ENCODE data around the gene TEC. TPM values are rescaled to one million over a fixed set of nuclear protein-coding genes. Genes with fewer than 3 reads are reported as not detected.
"Not testable (repeated sequence)": the region's sequence is repeated elsewhere in the genome, so short reads cannot be mapped to it uniquely, and the experiment has no call there.

TEC gene
- 1 to 10 TPM; 2.7 to 3.4 TPM for total RNA-seq

DNA sequence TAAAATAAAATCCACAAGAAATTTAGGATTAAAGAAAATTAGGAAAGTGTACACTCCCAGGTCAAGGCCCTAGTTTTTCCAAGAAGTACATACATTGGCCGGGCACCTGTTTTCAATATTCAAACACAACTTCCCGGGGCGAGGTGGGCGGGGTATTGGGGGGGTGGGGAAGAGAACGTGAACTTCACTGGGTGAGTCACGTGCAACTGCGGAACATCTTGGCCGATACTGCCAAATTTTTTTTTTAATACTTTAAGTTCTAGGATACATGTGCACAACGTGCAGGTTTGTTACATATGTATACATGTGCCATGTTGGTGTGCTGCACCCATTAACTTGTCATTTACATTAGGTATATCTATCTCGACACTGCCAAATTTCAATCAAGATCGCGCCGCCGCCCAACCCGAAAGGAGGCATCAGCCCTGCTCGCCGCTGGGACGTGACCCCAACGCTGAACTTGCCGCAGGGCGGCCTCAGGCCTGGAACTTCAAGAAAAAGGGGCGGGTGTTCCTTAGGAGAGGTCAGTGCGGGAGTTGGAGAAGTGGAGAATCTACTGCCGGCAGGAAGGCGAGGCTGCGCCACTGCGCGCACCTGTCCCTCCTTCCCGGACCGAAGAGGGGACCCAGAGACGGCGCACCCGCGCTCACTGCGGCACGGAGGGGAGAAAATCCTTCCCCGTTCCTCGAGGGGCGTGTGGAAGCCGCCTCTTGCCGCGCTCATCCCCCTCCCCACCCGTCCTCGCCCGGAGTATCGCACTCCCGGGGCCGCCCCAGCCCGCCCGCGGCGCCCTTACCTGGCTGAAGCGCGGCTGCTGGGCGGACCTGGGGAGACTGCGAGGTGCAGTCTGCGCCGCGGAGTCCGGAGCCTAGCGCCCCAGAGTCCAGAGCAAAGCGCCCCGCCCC is at the start of gene TEC:
Gene TEC, minus strand, starts transcription at position 883 of the 905 bp plus-strand sequence. CDS start 41,224 bp downstream, outside the sequence.
- no peaks in the 10 kb centered on the region for H3K27me3 Mint-ChIP-seq (ENCODE audit: low read depth)
- peaks cover 5% of the 10 kb centered on the region for H3K36me3 Mint-ChIP-seq (ENCODE audit: low read depth)
- CTCF ChIA-PET, result no interaction called here
- peak within 1 kb of the TSS; percentile 95 for H3K4me3 Mint-ChIP-seq
- H3K4me1 Mint-ChIP-seq (ENCODE audit: low read depth), result peaks cover 25% of the 10 kb centered on the region
- peak; percentile 47 for DNase-seq
- POLR2A ChIA-PET, result no interaction called here
- H3K27ac Mint-ChIP-seq, result peak within 1 kb of the TSS; percentile 88
- no peak for ATAC-seq
- no peaks in the 10 kb centered on the region for H3K9me3 Mint-ChIP-seq (ENCODE audit: insufficient read depth)

DNA sequence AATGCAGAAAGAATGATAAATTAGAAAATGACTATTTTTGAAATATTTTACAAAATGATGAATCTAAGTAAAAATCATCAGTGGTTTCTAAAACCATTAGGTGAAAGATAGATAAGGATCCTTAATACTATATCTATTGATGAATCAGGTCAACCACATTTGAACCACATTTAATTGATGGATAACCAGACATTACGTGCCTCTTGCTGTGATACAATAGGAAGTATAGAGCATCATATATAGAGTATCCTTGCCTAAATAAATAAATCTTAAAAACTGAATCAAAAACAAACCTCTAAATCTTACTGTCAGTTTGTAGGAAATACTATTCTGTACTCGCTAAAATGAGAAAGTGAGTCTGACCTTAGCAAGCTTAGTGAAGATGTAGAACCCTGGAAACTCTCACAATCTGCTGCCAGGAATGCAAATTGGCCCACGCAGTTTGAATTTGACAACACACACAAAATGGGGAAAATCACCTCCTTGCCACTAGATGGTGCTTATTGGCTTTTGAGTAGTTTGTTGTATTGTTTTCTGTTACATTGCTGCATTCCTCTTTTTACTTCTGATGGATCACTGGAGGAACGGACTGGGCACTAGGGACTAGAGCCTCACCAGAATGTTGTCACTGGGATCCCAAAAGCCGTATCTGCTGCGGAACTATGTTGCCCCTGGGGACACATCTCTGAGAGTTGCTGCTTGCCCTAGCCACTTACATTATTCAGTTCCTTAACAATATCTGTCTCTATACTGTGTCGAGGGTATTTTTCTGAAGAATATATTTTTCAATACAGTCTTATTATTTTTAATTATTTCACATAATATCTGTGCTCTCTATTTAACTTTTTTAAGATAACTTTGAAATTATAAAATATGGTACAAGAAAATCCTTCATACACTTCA is 46.3 kb upstream of the TEC start:
- ChIA-PET CTCF (interaction anchor here (0.7 to 1.2 kb wide), 2 partner anchors 13 to 27 kb away, joined by 3 to 6 read pairs; no protein-coding TSS in a partner anchor), POLR2A (interaction anchor here (1.0 kb wide), 1 partner anchor 26 kb away, joined by 3 read pairs; no protein-coding TSS in a partner anchor)

DNA sequence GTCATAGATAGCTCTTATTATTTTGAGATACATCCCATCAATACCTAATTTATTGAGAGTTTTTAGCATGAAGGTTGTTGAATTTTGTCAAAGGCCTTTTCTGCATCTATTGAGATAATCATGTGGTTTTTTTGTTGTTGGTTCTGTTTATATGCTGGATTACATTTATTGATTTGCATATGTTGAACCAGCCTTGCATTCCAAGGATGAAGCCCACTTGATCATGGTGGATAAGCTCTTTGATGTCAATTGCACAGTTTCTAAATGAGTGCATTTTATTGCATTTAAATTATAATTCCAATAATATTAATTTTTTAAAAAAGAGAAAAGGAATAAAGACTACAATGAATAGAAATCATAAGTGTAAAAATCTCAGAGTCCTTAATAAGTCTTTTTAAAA is 45.1 kb upstream of the TEC start:
- POLR2A ChIA-PET; ATAC-seq; H3K27ac Mint-ChIP-seq; DNase-seq; H3K9me3 Mint-ChIP-seq (ENCODE audit: insufficient read depth); H3K36me3 Mint-ChIP-seq (ENCODE audit: low read depth); H3K4me3 Mint-ChIP-seq; H3K4me1 Mint-ChIP-seq (ENCODE audit: low read depth); H3K27me3 Mint-ChIP-seq (ENCODE audit: low read depth): not testable (repeated sequence)
- CTCF ChIA-PET, result interaction anchor here (1.2 kb wide), 1 partner anchor 28 kb away, joined by 6 read pairs; no protein-coding TSS in a partner anchor

More for the DNA sequence above, 46.3 kb upstream of the TEC start:
- Mint-ChIP-seq H3K27ac (no peak overlapping the region), H3K36me3 (ENCODE audit: low read depth) (no peaks in the 10 kb centered on the region), H3K27me3 (ENCODE audit: low read depth) (no peaks in the 10 kb centered on the region), H3K4me3 (no peak overlapping the region), H3K4me1 (ENCODE audit: low read depth) (no peaks in the 10 kb centered on the region), H3K9me3 (ENCODE audit: insufficient read depth) (no peaks in the 10 kb centered on the region)
- peak; percentile 57 for ATAC-seq
- DNase-seq, result peak; percentile 42

DNA sequence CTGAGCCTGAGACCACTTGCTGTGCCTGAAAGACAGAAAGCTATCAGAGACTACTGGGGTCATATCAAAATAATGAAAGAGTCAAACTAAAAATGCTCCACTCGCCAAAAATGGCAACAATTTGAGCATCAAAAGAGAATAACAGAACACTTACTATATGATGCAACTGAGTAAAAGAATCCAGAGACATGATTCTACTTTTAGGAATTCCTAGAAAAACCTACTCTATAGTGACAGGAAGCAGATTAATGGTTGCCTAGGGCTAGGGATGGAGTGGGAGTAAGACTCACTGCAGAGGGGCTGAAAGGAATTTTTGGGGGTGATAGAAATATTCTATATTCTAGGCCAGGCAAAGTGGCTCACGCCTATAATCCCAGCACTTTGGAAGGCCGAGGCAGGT is 42.3 kb upstream of the TEC start:
- no peaks in the 10 kb centered on the region for H3K36me3 Mint-ChIP-seq (ENCODE audit: low read depth)
- ATAC-seq, result no peak
- ChIA-PET CTCF (interaction anchor here (0.6 to 1.4 kb wide), 2 partner anchors 37 to 176 kb away, joined by 3 read pairs; no protein-coding TSS in a partner anchor), POLR2A (no interaction called here)
- H3K4me3 Mint-ChIP-seq, result no peak overlapping the region
- H3K27me3 Mint-ChIP-seq (ENCODE audit: low read depth), result peaks cover 11% of the 10 kb centered on the region
- no peaks in the 10 kb centered on the region for H3K4me1 Mint-ChIP-seq (ENCODE audit: low read depth)
- H3K27ac Mint-ChIP-seq, result no peak overlapping the region
- DNase-seq, result no peak
- no peaks in the 10 kb centered on the region for H3K9me3 Mint-ChIP-seq (ENCODE audit: insufficient read depth)

DNA sequence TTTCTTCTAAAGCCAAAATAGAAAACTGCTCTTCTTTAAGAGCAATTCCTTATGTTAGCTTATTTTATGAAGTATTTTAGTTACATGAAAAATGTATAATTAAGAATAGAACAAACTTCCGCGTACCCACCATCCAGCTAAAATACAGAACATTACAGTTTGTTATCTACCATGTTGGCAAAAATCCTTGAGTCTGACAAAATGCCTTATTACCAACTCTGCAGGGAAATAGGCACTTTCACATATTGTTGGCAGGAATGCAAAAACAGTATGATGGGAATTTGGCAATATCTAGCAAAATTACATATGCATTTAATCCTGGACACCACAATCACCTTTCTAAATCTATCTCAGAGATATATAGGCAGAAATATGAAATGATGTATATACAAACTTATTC is 39.3 kb upstream of the TEC start:
- ATAC-seq, result no peak
- Mint-ChIP-seq H3K36me3 (ENCODE audit: low read depth) (no peaks in the 10 kb centered on the region), H3K27me3 (ENCODE audit: low read depth) (peaks cover 14% of the 10 kb centered on the region), H3K9me3 (ENCODE audit: insufficient read depth) (no peaks in the 10 kb centered on the region), H3K27ac (no peak overlapping the region), H3K4me1 (ENCODE audit: low read depth) (no peaks in the 10 kb centered on the region), H3K4me3 (no peak overlapping the region)
- CTCF ChIA-PET, result no interaction called here
- DNase-seq, result no peak
- POLR2A ChIA-PET, result no interaction called here

DNA sequence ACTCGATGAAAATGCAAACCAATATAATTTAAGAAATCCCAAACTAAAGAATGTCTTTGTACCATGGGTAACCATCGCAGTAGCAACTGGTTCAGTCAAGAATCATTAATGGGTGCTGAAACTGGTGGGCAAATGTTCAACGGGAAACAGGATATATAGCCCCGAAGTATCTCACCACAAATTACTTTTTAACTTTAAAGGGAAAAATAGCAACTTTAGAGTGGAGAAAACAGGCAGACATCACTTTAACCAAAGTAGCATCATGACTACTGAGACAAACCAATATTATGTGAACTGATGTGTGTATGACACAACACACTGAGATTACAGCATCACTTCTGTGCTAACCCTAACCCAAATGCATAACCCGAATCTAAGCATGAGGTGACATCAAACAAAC is 37.9 kb upstream of the TEC start:
- DNase-seq (no peak), ATAC-seq (no peak)
- Mint-ChIP-seq H3K36me3 (ENCODE audit: low read depth) (no peaks in the 10 kb centered on the region), H3K4me3 (no peak overlapping the region), H3K27ac (no peak overlapping the region), H3K27me3 (ENCODE audit: low read depth) (peaks cover 14% of the 10 kb centered on the region), H3K9me3 (ENCODE audit: insufficient read depth) (no peaks in the 10 kb centered on the region), H3K4me1 (ENCODE audit: low read depth) (no peaks in the 10 kb centered on the region)
- POLR2A ChIA-PET, result no interaction called here
- CTCF ChIA-PET, result no interaction called here

DNA sequence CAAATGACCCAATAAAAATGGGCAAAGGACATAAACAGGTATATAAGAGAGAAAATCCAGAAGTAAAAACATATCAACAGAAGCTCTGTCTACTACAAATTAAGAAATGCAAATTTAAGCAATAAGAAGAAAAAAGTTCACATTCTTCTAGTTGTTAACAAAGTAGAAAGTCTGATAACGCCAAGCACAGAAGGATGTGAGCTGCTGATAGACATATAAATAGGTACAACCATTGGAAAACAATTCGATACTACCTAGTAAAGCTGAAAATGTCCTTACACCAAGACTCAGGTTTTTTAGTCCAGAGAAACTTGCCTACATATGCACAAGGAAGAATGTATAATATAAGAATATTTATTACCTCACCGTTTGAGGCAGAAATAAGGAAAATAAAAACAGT is 35.9 kb upstream of the TEC start:
- H3K4me3 Mint-ChIP-seq, result no peak overlapping the region
- no peak for DNase-seq
- peaks cover 16% of the 10 kb centered on the region for H3K27me3 Mint-ChIP-seq (ENCODE audit: low read depth)
- no peaks in the 10 kb centered on the region for H3K9me3 Mint-ChIP-seq (ENCODE audit: insufficient read depth)
- no peaks in the 10 kb centered on the region for H3K36me3 Mint-ChIP-seq (ENCODE audit: low read depth)
- no peaks in the 10 kb centered on the region for H3K4me1 Mint-ChIP-seq (ENCODE audit: low read depth)
- no peak for ATAC-seq
- no peak overlapping the region for H3K27ac Mint-ChIP-seq
- CTCF ChIA-PET, result interaction anchor here (0.5 kb wide), 1 partner anchor 297 kb away, joined by 3 read pairs; no protein-coding TSS in a partner anchor
- POLR2A ChIA-PET, result no interaction called here

DNA sequence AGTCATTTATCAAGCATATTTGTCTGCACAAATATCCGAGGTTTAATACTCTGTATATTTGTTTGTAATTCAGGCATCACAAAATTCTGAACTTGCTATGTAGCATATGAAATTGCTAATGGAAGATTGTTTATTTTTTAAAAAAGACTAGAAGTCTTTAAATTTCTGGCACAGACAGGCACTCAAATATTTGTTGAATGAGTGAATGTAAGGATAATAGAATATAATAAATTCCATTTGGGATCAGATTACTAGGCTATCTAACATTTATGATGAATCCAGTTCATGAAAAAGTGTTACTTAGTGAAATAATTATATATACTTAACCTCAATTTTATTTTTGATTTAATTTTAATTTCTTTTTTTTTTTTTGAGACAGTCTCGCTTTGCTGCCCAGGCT is 30.4 kb upstream of the TEC start:
- ChIA-PET POLR2A (no interaction called here), CTCF (no interaction called here)
- DNase-seq, result no peak
- Mint-ChIP-seq H3K4me3 (no peak overlapping the region), H3K4me1 (ENCODE audit: low read depth) (peaks cover 7% of the 10 kb centered on the region), H3K27ac (no peak overlapping the region), H3K27me3 (ENCODE audit: low read depth) (peaks cover 6% of the 10 kb centered on the region), H3K36me3 (ENCODE audit: low read depth) (no peaks in the 10 kb centered on the region), H3K9me3 (ENCODE audit: insufficient read depth) (no peaks in the 10 kb centered on the region)
- no peak for ATAC-seq

DNA sequence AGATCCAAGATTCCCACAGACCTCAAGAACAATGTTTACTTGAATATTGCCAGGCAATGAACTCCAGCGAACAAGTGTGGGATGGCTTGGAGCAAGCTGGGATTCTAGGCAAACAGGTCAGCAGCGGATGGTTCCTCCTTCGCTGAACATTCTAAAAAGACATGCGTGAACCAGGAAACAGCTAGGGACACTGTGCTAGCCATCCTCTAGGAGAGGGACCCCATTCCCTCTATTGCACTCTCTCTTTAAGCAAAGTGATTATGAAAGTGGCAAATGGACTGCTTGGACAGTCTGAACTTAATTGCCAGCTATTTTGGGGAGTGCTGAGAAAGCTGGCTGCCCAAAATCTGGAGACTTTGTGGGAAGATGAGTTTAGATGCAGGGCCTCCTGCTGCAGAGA is 29.9 kb upstream of the TEC start:
- Mint-ChIP-seq H3K4me1 (ENCODE audit: low read depth) (peaks cover 7% of the 10 kb centered on the region), H3K4me3 (no peak overlapping the region), H3K36me3 (ENCODE audit: low read depth) (no peaks in the 10 kb centered on the region), H3K9me3 (ENCODE audit: insufficient read depth) (no peaks in the 10 kb centered on the region), H3K27ac (no peak overlapping the region), H3K27me3 (ENCODE audit: low read depth) (peaks cover 4% of the 10 kb centered on the region)
- ChIA-PET CTCF (no interaction called here), POLR2A (no interaction called here)
- DNase-seq, result no peak
- ATAC-seq, result no peak

DNA sequence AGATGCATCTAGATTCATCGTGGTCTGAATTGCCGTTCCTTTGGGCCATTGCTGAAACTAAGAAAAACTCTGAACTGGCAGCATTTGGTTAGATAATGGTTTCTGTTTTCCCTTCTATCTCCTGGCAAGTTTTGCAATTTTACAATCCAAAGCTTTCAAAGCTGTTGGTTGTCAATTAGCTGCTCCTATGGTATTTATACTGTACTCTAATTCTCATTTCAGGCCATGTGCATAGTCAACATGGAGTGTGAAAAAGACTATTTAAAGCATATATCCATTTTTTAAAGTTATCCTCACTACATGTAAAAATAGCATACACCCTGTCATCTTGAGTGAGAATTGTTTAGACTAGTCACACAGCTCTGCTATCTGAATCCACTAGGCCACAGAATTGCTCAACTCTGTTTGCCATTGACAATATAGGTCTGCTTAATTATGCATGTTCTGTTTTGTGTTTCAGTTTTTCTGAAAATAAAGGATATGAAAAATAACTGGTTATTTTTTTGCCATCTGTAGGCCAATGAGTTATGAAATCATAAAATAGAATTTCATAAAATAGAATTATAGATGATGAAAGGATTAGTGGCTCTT is 27.7 kb upstream of the TEC start:
- Mint-ChIP-seq H3K4me3 (no peak overlapping the region), H3K27ac (no peak overlapping the region), H3K36me3 (ENCODE audit: low read depth) (no peaks in the 10 kb centered on the region), H3K9me3 (ENCODE audit: insufficient read depth) (no peaks in the 10 kb centered on the region), H3K4me1 (ENCODE audit: low read depth) (peaks cover 7% of the 10 kb centered on the region), H3K27me3 (ENCODE audit: low read depth) (peaks cover 4% of the 10 kb centered on the region)
- no peak for DNase-seq
- ChIA-PET CTCF (interaction anchor here (1.6 kb wide), 1 partner anchor 46 kb away, joined by 4 read pairs; no protein-coding TSS in a partner anchor), POLR2A (no interaction called here)
- no peak for ATAC-seq

DNA sequence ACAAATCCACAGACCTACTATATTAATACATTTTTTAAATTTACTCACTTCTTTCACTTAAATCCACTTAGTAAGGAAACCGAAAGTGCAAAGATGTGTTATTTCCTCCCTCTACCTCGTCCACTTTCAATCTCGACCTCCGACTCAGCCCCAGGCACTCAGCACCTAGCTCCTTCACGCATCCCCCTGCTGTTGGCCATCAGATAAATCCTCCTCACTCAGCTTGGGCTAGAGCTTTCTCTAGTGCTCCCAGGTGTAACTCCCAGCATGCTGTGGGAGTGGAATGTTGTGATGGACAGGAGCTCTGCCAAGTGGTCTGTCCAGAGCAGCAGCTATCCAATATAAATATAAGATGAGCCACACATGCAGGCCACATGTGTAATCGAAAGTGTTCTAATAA is 26.7 kb upstream of the TEC start:
- ChIA-PET CTCF (no interaction called here), POLR2A (no interaction called here)
- DNase-seq (no peak), ATAC-seq (no peak)
- peak overlapping the region; percentile 17 for H3K27ac Mint-ChIP-seq
- no peaks in the 10 kb centered on the region for H3K9me3 Mint-ChIP-seq (ENCODE audit: insufficient read depth)
- H3K4me3 Mint-ChIP-seq, result no peak overlapping the region
- H3K4me1 Mint-ChIP-seq (ENCODE audit: low read depth), result peaks cover 7% of the 10 kb centered on the region
- H3K27me3 Mint-ChIP-seq (ENCODE audit: low read depth), result no peaks in the 10 kb centered on the region
- no peaks in the 10 kb centered on the region for H3K36me3 Mint-ChIP-seq (ENCODE audit: low read depth)
